ENCODE results near the gene UBE2Z. TPM values are rescaled to one million over a fixed set of nuclear protein-coding genes. Genes with fewer than 3 reads are reported as not detected.
A peak's percentile ranks its signal among the peaks of the same experiment; 100 is the strongest.

Gene UBE2Z
- total and polyA plus RNA-seq, 2 of the 4 experiments (the other 2 are of a cell fraction): 68.5 to 126 TPM

- WGBS, 2 experiments (ENCODE audit: extremely low coverage in 2 of 2, insufficient read length in 1 of 2): 71% methylated on average over 1 of the region's 10 CpGs; no CpG with 5 or more reads in 1 of the 2 experiments
- H3K56ac ChIP-seq (ENCODE audit: extremely low read depth, insufficient read depth, low read length): 0 out of 2 replicates have a peak overlapping the region, but pooled peaks have one; percentile 32
- H3K4me1 ChIP-seq (ENCODE audit: control insufficient read depth, insufficient read depth, low read length): peaks cover 17% of the 10 kb centered on the region
- H2BK120ac ChIP-seq (ENCODE audit: low read depth, low read length): peak overlapping the region; percentile 89
- peak overlapping the region; percentile 78 for H2AK9ac ChIP-seq (replicated peaks; ENCODE audit: low read depth, low read length, poor library complexity)
- H4K20me1 ChIP-seq (ENCODE audit: insufficient read depth, low read length): no peaks in the 10 kb centered on the region
- ATAC-seq (ENCODE audit: low read depth) (peak; percentile 98), DNase-seq (peak; percentile 63)
- no TSS peak for BruUV-seq (replicated peaks)
- H3K9me3 ChIP-seq (ENCODE audit: control insufficient read depth, insufficient read depth, low read length): no peaks in the 10 kb centered on the region
- 0 out of 4 replicates have a peak, but pooled peaks cover 0 to 8% of the 10 kb centered on the region in 2 experiments for H3K79me1 ChIP-seq (ENCODE audit: low read depth in 1 of 2, low read length in 2 of 2)
- H2AK5ac ChIP-seq (ENCODE audit: low read depth, low read length): peak overlapping the region; percentile 87
- dilution Hi-C loops (cut with HindIII; ENCODE audit: low sequenced_read_pairs, unreplicated experiment) (no loop called here), in situ Hi-C loops (cut with MboI; ENCODE audit: low sequenced_read_pairs) (no loop called here), intact Hi-C loops (cut with micrococcal nuclease) (no loop called here)
- no peak overlapping the region for H3K4me3 ChIP-seq (ENCODE audit: insufficient read depth, low read depth, low read length)
- H3K36me3 ChIP-seq (ENCODE audit: control insufficient read depth, insufficient read depth, low read length): no peaks in the 10 kb centered on the region
- POLR2A ChIA-PET (ENCODE audit: unreplicated experiment): no interaction called here
- peak overlapping the region; percentile 34 for H3K4me2 ChIP-seq (ENCODE audit: low read depth, low read length)
- H2BK5ac ChIP-seq (ENCODE audit: low read depth, low read length, poor library complexity, severe bottlenecking): peak overlapping the region; percentile 62
- peak overlapping the region; percentile 84 for H3K14ac ChIP-seq (replicated peaks; ENCODE audit: low read depth, low read length)
- H3K18ac ChIP-seq (ENCODE audit: low read depth, low read length): peak overlapping the region; percentile 77
- H3K27me3 ChIP-seq (ENCODE audit: control insufficient read depth, insufficient read depth, low read length): no peaks in the 10 kb centered on the region
- H2AFZ ChIP-seq (replicated peaks; ENCODE audit: low read length, poor library complexity): peak overlapping the region; percentile 90
- peak overlapping the region; percentile 55 for H4K91ac ChIP-seq (ENCODE audit: insufficient read depth, low read depth, low read length)
- H4K8ac ChIP-seq (ENCODE audit: low read depth in 2 of 2, low read length in 2 of 2): peak overlapping the region; percentile 87 to 88
- peak overlapping the region; percentile 83 for H4K5ac ChIP-seq (ENCODE audit: low read depth, low read length)
- CTCF ChIA-PET: interaction anchor here (0.7 to 1.1 kb wide), 2 partner anchors 71 to 74 kb away, joined by 3 read pairs; no protein-coding TSS in a partner anchor
- H2BK20ac ChIP-seq (ENCODE audit: low read depth, low read length): peak overlapping the region; percentile 84
- H2BK15ac ChIP-seq (ENCODE audit: low read depth, low read length): peak overlapping the region; percentile 90; the same call in 2 of the 3 replicates
- peaks cover 12% of the 10 kb centered on the region for H3K9me1 ChIP-seq (ENCODE audit: insufficient read depth, low read length)
- H3K23ac ChIP-seq (ENCODE audit: low read depth, low read length): peak overlapping the region; percentile 66
- peak overlapping the region; percentile 82 for H3K4ac ChIP-seq (ENCODE audit: low read depth, low read length)
- TF ChIP-seq MAZ (IDR thresholded peaks at IDR 0.05; ENCODE audit: borderline replicate concordance, low read depth, low read length) (peak; percentile 64; the same call in 1 of the 2 replicates), FOS (IDR thresholded peaks at IDR 0.05; ENCODE audit: low read depth, low read length) (no peak), ELK1 (IDR thresholded peaks at IDR 0.05; ENCODE audit: borderline replicate concordance, low read depth, low read length) (no peak), CHD1 (IDR thresholded peaks at IDR 0.05; ENCODE audit: low read depth, low read length) (no peak), NFE2L2 (IDR thresholded peaks at IDR 0.05; ENCODE audit: low read depth, low read length) (no peak), MXI1 (IDR thresholded peaks at IDR 0.05; ENCODE audit: borderline replicate concordance, low read depth, low read length) (no peak), USF2 (IDR thresholded peaks at IDR 0.05; ENCODE audit: low read depth, low read length) (no peak), RCOR1 (IDR thresholded peaks at IDR 0.05; ENCODE audit: insufficient replicate concordance, low read length) (no peak), POLR2A (IDR thresholded peaks at IDR 0.05; ENCODE audit: low read depth, low read length) (no peak), SMC3 (IDR thresholded peaks at IDR 0.05; ENCODE audit: low read depth, low read length) (peak; percentile 9; the same call in 1 of the 2 replicates), RFX5 (IDR thresholded peaks at IDR 0.05; ENCODE audit: low read depth, low read length) (no peak)
- H3K27ac ChIP-seq (ENCODE audit: insufficient read depth, low read length): peak overlapping the region; percentile 29; the same call in 1 of the 2 replicates
- H3K9ac ChIP-seq (ENCODE audit: low read depth, low read length): peak overlapping the region; percentile 24
Measured at GRCh38 chr17:48961516-48962233, 53.5 kb downstream of the UBE2Z start.

Data from IMR-90 (cell line).